ENCODE results near the gene TRIP12. TPM values are rescaled to one million over a fixed set of nuclear protein-coding genes. Genes with fewer than 3 reads are reported as not detected.
A peak's percentile ranks its signal among the peaks of the same experiment; 100 is the strongest.
"Not testable (repeated sequence)": the region's sequence is repeated elsewhere in the genome, so short reads cannot be mapped to it uniquely, and the experiment has no call there.

TRIP12 gene
- total RNA-seq, 1 experiment from 2014 or later: 167 TPM

DNA sequence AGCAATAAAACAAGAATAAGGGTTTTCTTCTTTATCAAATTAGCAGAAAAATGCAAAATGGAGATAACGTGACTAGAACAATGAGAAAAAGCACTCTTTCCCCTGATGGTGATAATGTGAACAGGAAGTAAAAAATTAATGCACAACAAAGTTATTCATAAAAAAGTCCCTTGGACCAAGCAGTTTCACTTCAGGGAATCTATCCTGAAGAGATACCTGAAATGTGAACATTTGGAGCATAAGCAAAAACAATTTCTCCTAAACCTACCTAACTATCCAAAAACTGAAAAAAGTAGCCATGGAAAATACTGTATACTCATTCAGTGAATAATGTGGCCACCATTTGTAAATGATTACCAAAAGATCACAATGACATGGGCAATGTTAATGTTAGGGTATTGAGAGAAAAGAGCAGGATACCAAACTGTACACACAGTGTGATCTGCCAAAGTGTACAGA is 48.7 kb downstream of the TRIP12 start:
- no peak overlapping the region for H3K4me3 ChIP-seq
- H3K27me3 ChIP-seq: no peaks in the 10 kb centered on the region
- no peak for DNase-seq
- peaks cover 18% of the 10 kb centered on the region for H3K4me1 ChIP-seq
- H3K27ac ChIP-seq: no peak overlapping the region
- H3K36me3 ChIP-seq: peaks cover 40% of the 10 kb centered on the region
- H3K9me3 ChIP-seq (replicated peaks): no peaks in the 10 kb centered on the region

DNA sequence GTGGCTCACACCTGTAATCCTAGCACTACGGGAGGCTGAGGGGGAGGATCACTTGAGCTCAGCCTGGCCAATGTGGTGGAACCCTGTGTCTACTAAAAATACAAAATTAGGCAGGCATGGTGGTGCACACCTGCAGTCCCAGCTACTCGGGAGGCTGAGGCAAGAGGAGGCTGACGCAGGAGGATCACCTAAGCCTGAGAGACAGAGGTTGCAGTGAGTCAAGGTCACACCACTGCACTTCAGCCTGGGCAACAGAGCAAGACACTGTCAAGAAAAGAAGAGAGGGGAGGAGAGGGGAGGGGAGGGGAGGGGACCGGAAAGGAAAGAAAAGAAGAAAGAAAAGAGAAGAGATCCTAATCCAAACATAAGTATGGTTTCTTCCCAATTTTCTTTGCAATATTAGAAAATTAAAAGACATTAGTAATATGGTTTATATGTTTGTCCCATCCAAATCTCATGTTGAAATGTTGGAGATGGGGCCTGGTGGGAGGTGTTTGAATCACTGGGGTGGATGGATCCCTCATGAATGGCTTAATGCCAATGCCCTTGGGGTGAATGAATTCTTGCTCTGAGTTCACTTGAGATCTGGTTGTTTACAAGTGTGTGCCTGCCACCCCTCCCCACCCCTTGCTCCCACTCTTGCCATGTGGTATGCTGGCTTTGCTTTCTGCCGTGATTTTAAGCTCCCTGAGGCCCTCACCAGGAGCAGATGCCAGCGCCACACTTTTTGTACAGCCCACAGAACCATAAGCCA is 50.7 kb downstream of the TRIP12 start:
- H3K27me3 ChIP-seq: no peaks in the 10 kb centered on the region

DNA sequence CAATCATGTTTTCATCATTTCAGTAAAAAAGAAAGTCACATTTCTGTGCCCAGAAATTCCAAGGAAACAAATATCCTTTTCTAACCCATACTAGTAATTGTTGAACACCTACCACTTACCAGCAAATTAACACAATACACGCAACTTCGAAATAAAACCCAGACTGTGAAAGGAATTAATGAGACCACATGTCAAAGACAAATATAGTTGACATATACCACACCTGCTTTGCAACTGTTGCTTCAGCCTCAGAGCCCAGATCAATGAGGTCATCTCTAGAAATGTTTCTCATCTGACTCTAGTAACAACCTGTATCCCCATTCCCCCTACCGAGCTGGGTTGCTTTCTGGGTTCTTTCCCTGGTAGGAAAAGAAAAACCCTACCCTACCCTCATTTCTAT is 52.6 kb downstream of the TRIP12 start:
- H3K9me3 ChIP-seq (replicated peaks): no peaks in the 10 kb centered on the region
- H3K36me3 ChIP-seq: peaks cover 38% of the 10 kb centered on the region
- H3K27ac ChIP-seq: no peak overlapping the region

More for the DNA sequence above, 50.7 kb downstream of the TRIP12 start:
- H3K27ac ChIP-seq: no peak overlapping the region
- peak in 1 of 2 experiments; percentile 24 for DNase-seq
- no peaks in the 10 kb centered on the region for H3K9me3 ChIP-seq (replicated peaks)
- peaks cover 18% of the 10 kb centered on the region for H3K4me1 ChIP-seq
- H3K4me3 ChIP-seq: no peak overlapping the region
- peaks cover 38% of the 10 kb centered on the region for H3K36me3 ChIP-seq

DNA sequence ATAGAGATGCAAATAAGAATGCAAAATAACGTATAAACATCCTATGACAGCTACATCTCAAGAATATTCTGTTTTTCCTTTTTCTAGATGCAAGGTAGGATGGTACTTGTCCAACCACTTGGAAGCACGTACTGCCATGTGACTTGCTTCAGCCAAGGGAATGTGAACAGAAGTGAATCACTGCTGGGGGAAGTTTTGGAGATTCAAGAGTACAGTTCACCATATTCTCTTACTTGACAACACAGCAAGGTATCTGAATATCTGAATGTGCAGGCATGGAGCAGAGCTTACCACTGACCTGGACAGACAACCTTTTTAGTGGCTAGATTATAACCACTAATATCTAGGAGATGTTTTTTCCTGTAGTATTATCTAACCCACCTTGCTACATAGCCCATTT is 53.0 kb downstream of the TRIP12 start:
- Histone ChIP-seq H3K4me3 (no peak overlapping the region), H3K27me3 (no peaks in the 10 kb centered on the region), H3K9me3 (replicated peaks) (no peaks in the 10 kb centered on the region), H3K27ac (no peak overlapping the region), H3K36me3 (peaks cover 38% of the 10 kb centered on the region), H3K4me1 (peaks cover 18% of the 10 kb centered on the region)
- no peak for DNase-seq

More for the DNA sequence above, 52.6 kb downstream of the TRIP12 start:
- DNase-seq: peak in 1 of 2 experiments; percentile 20
- H3K27me3 ChIP-seq: no peaks in the 10 kb centered on the region
- peaks cover 18% of the 10 kb centered on the region for H3K4me1 ChIP-seq
- no peak overlapping the region for H3K4me3 ChIP-seq

DNA sequence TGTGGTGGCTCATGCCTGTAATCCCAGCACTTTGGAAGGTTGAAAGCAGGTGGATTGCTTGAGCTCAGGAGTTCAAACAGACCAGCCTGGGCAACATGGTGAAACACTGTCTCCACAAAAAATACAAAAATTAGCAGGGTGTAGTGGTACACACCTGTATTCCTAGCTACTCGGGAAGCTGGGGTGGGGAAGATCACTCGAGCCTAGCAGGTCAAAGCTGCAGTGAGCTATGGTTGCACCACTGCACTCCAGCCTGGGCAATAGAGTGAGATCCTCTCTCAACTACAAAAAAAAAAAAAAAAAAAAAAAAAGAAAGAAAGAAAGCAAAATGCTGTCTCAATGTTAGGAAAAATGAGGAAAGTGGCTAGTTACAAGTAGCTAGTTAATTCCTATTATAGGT is 56.8 kb downstream of the TRIP12 start:
- no peak overlapping the region for H3K27ac ChIP-seq

DNA sequence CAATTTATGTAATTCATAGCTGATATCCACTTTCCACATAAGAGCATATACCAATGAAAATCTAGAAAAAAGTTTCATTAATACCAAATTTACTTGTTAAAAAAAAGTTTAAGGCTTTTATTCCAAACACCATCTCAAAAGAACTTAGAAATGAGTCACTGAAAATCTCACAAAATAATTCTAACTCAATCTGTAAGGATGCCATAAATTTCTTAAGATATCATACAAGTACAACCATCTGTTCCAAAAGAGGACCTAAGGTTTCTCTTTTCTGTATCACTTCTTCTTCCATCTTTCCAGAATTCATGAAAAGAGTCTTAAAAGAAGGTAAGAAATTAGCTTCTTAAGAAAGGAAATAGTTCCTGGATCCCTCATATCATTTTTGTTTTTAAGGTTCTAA is 60.4 kb downstream of the TRIP12 start:
- peaks cover 49% of the 10 kb centered on the region for H3K36me3 ChIP-seq
- H3K27me3 ChIP-seq: no peaks in the 10 kb centered on the region
- no peak overlapping the region for H3K27ac ChIP-seq
- no peaks in the 10 kb centered on the region for H3K9me3 ChIP-seq (replicated peaks)
- no peaks in the 10 kb centered on the region for H3K4me1 ChIP-seq
- H3K4me3 ChIP-seq: no peak overlapping the region
- DNase-seq: no peak

More for the DNA sequence above, 56.8 kb downstream of the TRIP12 start:
- Histone ChIP-seq H3K36me3 (peaks cover 35% of the 10 kb centered on the region), H3K4me3 (no peak overlapping the region), H3K27me3 (no peaks in the 10 kb centered on the region), H3K4me1 (peaks cover 11% of the 10 kb centered on the region), H3K9me3 (replicated peaks) (no peaks in the 10 kb centered on the region)
- DNase-seq: no peak

DNA sequence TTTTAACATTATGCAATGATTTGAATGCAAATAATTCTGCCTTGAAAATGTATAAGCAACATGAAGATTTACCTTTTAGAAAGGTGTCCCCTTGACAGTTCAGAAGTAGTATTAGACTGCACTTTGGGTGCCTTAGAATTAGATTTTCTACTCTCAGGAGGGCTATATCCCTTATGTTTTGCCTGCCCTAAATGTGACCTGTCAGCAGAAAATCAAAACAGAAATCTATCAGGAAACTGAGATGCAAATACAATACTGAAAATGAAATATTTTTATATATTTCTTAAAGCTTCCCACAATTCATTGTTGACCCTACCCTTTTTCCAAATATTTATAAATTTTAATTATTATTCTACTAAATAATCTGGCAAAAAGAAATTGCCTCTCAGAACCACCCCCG is 61.5 kb downstream of the TRIP12 start:
- no peaks in the 10 kb centered on the region for H3K4me1 ChIP-seq
- H3K9me3 ChIP-seq (replicated peaks): no peaks in the 10 kb centered on the region
- H3K27me3 ChIP-seq: no peaks in the 10 kb centered on the region
- peaks cover 49% of the 10 kb centered on the region for H3K36me3 ChIP-seq
- no peak for DNase-seq
- no peak overlapping the region for H3K27ac ChIP-seq
- H3K4me3 ChIP-seq: no peak overlapping the region

DNA sequence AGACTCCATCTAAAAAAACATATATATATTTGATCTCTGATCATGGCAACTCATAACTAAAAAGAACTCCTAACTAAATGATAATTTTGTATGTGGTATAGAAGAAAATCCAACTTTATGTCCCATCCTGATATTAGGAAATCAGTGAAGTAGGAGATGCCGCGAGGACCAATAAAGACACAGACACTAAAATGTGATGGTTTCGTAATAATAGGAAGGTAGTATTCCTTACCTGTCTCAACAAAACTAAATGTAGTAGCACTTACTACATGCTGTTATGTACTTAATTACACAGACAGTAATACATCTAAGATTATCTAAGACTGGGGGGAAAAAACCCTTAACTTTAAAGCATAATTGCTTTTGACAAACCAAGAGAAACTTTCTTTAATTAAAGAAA is 63.5 kb downstream of the TRIP12 start:
- no peak overlapping the region for H3K4me3 ChIP-seq
- no peaks in the 10 kb centered on the region for H3K9me3 ChIP-seq (replicated peaks)
- H3K27ac ChIP-seq: no peak overlapping the region
- H3K4me1 ChIP-seq: no peaks in the 10 kb centered on the region
- no peaks in the 10 kb centered on the region for H3K27me3 ChIP-seq
- H3K36me3 ChIP-seq: peaks cover 62% of the 10 kb centered on the region
- no peak for DNase-seq

DNA sequence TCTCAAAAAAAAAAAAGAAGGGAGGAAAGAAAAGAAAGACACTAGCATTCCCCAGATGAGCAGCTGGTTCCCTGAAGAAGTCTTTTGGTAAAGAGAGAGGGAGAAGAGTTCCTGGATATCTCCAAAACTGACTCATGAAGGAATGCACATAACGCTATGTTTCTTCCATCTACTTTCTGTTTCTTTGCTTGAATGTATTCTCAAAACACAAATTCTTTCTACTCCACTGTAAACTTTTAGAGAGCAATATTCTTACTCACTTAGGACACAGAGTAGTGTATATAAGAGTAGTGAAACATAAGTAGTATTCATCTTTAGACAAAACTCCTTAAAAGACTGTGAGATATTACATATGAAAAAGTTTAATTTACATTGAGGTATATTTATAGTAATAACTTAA is 64.2 kb downstream of the TRIP12 start:
- no peaks in the 10 kb centered on the region for H3K9me3 ChIP-seq (replicated peaks)
- H3K4me3 ChIP-seq: no peak overlapping the region
- H3K27ac ChIP-seq: no peak overlapping the region
- peaks cover 67% of the 10 kb centered on the region for H3K36me3 ChIP-seq
- no peaks in the 10 kb centered on the region for H3K4me1 ChIP-seq
- no peak for DNase-seq
- no peaks in the 10 kb centered on the region for H3K27me3 ChIP-seq

DNA sequence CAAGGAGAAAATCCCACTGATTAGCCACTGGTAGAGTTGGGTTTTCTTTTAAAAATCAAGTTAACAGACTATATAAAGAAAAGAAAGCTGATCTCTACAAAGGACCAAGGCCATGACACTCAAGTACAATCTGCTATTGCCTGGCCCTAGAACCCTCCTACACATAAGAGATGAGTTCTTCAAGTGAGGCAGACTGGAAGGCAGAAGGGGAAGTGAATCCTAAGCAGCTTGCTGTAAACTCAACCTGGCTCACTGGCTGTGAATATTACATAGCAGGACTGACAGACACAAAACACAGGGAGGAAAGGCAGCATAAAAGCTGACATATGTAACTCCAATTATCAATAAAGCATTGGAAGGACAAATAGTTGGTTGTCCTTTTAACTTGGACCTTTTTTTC is 65.4 kb downstream of the TRIP12 start:
- H3K9me3 ChIP-seq (replicated peaks): no peaks in the 10 kb centered on the region
- no peaks in the 10 kb centered on the region for H3K27me3 ChIP-seq
- H3K4me3 ChIP-seq: no peak overlapping the region
- no peak for DNase-seq
- no peak overlapping the region for H3K27ac ChIP-seq
- H3K36me3 ChIP-seq: peaks cover 70% of the 10 kb centered on the region
- no peaks in the 10 kb centered on the region for H3K4me1 ChIP-seq

DNA sequence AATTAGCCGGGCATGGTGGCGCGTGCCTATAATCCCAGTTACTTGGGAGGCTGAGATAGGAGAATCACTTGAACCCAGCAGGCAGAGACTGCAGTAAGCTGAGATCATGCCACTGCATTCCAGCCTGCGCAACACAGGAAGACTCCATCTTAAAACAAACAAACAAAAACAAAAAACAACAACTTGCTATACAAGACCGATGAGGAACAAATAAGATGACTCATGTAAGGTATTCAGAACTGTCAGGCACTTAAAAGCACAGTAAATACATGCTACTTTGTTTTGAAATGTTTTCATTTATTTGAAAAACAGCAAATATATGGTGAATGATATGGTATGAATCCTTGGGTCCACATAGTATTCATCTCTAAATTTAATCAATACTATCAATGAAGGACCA is 66.7 kb downstream of the TRIP12 start:
- Histone ChIP-seq H3K4me1 (no peaks in the 10 kb centered on the region), H3K4me3 (no peak overlapping the region), H3K36me3 (peaks cover 74% of the 10 kb centered on the region), H3K27ac (no peak overlapping the region), H3K27me3 (no peaks in the 10 kb centered on the region), H3K9me3 (replicated peaks) (no peaks in the 10 kb centered on the region)
- DNase-seq: no peak

DNA sequence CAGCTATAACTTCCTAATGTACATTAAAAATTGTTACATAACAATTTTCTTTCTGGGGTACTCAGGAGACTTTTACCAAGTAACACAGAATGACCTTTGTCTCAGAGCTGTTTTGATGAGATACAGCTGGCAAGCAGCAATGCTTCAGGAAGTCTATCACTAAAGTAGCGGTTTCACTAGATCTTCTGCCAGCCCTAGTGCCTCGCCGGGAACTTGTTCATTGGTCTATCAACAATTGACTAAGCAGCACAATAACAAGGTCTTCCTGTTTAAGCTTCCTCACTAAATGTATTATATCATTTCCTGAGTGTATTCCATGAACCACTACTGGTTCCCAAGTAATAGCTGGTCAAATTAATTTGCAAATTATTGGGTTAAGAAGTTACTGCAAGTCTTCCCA is 69.2 kb downstream of the TRIP12 start:
- DNase-seq: no peak
- Histone ChIP-seq H3K27ac (no peak overlapping the region), H3K36me3 (peaks cover 63% of the 10 kb centered on the region), H3K9me3 (replicated peaks) (no peaks in the 10 kb centered on the region), H3K4me3 (no peak overlapping the region), H3K27me3 (no peaks in the 10 kb centered on the region), H3K4me1 (no peaks in the 10 kb centered on the region)

DNA sequence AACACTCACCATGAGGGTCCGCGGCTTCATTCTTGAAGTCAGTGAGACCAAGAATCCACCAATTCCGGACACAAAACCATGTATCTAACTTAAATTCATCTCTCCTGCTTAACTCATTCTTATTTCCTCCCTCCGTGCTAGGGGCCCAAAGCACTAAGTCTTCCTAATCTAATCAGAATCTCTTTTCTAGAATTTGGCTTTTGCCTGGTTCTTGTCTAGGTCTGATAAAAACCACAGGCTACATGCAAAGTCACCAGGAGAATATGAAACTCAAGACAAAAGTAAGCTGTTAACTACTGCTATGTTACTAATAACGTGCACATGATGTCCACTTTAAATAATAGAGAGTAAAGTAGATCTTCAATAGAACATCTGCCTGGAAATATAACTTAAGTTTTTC is 69.9 kb downstream of the TRIP12 start:
- DNase-seq: no peak
- Histone ChIP-seq H3K36me3 (peaks cover 63% of the 10 kb centered on the region), H3K4me3 (no peak overlapping the region), H3K9me3 (replicated peaks) (no peaks in the 10 kb centered on the region), H3K4me1 (no peaks in the 10 kb centered on the region), H3K27ac (no peak overlapping the region), H3K27me3 (no peaks in the 10 kb centered on the region)

DNA sequence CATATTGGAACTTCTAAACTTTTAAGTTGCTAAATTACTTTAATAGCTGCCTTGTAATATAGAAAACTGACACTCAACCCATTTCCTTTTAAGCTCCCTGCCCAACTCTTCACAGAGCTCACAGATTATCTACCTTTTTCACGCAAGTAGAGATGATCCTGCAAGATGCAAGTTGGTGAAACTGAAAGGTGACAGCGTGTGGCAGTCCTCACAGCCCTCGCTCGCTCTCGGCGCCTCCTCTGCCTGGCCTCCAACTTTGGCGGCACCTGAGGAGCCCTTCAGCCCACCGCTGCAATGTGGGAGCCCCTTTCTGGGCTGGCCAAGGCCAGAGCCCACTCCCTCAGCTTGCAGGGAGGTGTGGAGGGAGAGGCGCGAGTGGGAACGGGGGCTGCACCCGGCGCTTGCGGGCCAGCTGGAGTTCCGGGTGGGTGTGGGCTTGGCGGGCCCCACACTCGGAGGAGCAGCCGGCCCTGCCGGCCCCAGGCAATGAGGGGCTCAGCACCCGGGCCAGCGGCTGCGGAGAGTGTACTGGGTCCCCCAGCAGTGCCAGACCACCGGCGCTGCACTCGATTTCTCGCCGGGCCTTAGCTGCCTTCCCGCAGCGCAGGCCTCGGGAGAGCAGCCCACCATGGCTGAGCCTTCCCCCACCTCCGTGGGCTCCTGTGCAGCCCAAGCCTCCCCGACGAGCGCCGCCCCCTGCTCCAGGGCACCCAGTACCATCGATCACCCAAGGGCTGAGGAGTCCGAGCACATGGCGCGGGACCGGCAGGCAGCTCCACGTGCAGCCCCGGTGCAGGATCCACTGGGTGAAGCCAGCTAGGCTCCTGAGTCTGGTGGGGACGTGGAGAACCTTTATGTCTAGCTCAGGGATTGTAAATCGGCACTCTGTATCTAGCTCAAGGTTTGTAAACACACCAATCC is 71.2 kb downstream of the TRIP12 start:
- peaks cover 63% of the 10 kb centered on the region for H3K36me3 ChIP-seq

DNA sequence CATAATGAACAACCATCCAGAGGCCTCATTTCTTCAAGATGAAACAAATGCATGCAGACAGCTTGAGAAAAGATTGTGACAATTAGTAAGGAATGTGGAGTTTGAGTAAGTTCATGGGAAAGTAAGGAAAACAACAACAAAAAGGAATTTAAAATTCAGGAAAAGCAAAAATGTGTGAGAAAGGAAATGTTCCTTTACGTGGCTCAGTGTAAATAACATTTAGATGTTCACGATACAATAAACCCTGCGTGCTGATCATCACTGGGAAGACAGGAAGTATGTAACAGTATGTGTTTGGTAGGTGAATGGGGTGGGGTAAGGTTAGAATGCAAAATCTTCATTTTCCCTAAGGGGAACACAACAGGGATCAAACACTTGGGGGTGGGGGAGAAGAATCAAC is 72.7 kb downstream of the TRIP12 start:
- Histone ChIP-seq H3K4me1 (no peaks in the 10 kb centered on the region), H3K27me3 (no peaks in the 10 kb centered on the region), H3K27ac (no peak overlapping the region), H3K4me3 (no peak overlapping the region), H3K9me3 (replicated peaks) (no peaks in the 10 kb centered on the region), H3K36me3 (peaks cover 58% of the 10 kb centered on the region)
- no peak for DNase-seq

More for the DNA sequence above, 71.2 kb downstream of the TRIP12 start:
- H3K27ac ChIP-seq; H3K4me1 ChIP-seq; H3K9me3 ChIP-seq (replicated peaks); H3K4me3 ChIP-seq; H3K27me3 ChIP-seq; DNase-seq: not testable (repeated sequence)

Data from SJCRH30 (cell line).